CD4-positive, alpha-beta T cell treated with Interferon alpha-2 for 1 hour (primary cell): ENCODE measurements around the gene LCOR.
"Not testable (repeated sequence)": the region's sequence is repeated elsewhere in the genome, so short reads cannot be mapped to it uniquely, and the experiment has no call there.

Experiments used
- DNase-seq, 2 donors: peaks; one replicate each; pipeline ENCODE4 v3.0.0-alpha.2; 2020 to 2022

The LCOR gene

DNA sequence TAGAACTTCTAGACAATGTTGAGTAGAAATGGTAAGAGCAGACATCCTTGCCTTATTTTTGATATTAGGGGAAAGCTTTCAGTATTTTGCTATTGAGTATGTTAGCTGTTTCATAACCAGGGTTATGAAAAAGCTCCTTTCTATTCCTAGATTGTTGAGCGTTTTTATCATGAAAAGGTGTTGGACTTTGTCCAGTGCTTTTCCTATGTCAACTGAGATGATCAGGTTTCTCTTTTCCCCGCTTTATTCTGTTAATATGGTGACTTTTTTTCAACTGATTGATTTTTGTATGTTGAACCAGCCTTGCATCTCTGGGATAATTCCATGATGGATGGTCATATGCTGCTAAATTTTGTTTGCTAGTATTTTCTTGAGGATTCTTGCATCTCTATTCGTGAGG is 58.5 kb downstream of the LCOR start:
- DNase-seq: no peak

DNA sequence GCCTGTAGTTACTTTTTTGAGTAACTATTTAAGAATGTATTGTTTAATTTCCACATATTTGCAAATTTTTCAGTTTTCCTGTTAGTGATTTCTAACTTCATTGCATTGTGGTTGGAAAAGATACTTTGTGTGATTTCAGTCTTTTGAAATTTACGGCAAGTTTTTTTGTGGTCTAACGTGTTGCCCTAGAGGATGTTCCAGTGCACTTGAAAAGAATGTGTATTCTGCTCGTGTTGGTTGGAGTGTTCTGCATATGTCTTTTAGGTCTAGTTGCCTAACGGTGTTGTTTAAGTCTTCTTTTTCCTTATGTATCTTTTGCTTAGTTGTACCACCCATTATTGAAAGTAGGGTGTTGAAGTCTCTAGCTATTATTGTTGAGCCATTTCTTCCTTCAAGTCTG is 59.7 kb downstream of the LCOR start:
- no peak for DNase-seq

DNA sequence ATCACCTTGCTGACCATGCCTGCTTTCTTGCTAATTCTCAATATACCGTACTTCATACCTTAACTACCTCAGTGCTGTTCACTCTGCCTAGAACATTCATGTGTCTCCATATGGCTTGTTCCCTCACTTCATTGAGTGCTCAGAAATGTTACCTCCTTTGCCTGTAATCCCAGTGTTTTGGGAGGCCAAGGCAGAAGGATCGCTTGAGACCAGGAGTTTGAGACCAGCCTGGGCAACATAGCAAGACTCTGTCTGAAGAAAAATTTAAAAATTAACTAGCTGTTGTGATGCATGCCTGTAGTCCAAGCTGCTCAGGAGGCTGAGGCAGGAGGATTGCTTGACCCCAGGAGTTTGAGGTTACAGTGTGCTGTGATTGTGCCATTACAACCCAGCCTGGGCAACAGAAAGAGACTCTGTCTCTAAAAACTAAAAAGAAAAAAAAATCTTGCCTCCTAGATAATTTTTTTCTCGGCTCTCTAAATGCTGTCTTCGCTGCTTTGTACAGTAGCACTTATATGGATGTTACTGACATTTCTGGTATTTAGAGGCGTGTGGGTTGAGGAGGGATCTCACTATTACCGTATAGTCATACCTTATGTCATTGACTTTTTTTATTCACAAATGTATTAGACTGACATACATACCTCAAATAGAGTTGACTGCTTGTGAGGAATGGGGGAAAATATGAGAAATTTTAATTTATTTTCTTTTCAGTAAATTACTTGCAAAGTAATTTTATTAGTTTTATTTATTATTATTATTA is 63.7 kb downstream of the LCOR start:
- no peak for DNase-seq

DNA sequence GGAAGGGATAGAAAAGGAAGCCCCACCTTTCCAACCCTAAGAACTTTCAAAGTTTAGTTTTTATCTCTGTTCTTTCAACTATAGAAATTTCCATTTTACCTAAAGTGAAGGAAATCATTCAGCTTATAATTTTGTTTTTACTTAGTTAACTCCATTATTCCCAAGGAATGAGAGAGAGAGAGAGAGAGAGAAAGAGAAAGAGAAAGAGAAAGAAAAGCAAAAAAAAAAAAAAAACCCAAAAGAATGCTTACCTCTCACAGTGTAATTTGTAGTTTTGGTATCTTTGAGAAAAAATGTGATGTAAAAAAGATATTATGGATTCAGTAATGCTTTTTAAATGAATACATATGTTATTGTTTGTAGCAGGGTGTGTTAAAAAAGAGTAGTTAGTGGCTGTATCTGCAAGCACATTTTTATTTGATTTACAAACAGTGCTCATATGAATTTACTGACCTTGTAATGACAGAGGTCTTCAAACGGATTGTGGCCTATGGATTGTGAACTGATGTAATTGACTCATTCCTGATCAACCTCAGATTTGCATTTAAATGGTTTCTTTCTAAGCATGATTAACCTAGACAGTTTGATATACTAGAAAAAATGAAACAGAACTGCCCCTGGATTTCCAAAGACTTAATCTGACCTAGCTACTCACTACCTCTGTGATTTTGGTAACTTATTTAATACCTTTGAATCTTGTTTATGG is 64.9 kb downstream of the LCOR start:
- DNase-seq: no peak

DNA sequence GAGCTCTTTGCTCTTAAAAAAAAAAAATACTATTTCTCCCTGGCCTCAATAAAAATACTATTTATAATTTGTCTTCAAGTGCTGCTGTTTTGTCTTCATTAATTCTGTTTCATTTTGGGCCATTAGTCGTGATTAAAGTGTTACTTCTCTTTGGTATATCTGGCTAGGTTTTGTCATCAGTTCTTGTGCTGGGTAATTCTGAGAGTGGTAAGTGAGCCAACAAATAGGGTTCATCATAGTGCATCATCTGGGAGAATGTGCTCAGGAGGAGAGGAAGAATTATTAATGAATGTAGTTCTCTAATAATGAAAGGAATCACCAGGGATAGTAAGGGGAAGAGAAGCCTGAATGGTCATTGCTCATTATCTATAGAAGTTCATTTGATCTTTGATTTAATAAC is 70.0 kb downstream of the LCOR start:
- no peak for DNase-seq

DNA sequence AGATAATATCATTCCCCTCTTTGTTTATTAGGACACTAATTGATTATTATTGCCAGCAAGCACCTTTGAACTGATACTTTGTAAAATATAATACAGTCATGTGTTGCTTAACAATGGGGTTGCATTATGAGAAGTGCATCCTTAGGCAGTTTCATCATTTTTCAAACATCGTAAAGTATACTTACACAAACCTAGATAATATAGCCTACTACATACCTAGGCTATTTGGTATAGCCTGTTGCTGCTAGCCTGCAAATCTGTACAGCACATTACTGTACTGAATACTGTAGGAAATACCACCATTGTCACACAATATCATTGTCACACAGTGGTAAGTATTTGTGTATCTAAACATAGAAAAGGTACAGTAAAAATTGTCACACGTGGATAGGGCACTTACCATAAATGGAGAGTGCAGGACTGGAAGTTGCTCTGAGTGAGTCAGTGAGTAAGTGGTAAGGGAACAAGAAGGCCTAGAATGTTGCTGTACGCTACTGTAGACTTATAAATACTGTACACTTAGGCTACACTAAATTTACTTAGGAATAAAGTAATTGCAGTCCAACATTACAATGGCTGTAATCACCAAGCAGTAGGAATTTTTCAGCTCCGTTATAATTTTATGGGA is 70.7 kb downstream of the LCOR start:
- DNase-seq: no peak

DNA sequence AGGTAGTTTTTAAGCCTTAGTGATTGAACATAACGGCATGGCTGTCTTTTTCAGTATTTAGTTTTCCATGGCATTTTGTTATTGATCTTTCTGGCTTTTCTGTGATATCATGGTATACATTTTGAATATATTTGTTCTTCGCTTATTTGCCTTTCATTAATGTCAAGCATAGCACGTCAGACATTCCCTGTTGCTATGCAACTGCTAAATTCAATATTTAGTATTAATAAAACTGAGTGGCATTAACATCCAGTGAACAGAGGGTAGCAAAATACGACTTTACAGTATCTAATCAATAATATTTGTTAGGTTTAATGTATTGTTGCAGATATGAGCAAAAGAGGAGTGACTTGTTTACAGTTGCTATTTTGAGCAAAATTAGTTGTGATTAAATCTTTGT is 72.5 kb downstream of the LCOR start:
- DNase-seq: no peak

DNA sequence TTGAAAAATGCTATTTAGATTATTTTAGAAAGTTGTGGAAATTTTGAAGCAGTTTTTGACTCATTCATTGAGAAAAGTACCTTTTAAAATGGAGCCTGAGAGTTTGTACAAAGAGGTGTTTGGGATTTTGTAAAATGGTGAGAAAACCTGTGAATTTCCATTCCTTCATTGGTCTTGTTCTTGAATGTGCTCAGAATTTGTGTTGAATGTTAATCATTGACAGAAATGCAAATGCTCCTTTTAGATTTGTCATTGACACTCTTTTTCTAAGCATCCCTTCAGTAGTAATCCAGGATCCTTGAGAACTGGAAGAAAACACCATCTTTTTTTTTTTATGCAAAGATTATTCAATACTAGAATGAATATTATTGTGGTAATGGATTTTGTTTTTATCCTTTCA is 74.8 kb downstream of the LCOR start:
- DNase-seq: no peak

DNA sequence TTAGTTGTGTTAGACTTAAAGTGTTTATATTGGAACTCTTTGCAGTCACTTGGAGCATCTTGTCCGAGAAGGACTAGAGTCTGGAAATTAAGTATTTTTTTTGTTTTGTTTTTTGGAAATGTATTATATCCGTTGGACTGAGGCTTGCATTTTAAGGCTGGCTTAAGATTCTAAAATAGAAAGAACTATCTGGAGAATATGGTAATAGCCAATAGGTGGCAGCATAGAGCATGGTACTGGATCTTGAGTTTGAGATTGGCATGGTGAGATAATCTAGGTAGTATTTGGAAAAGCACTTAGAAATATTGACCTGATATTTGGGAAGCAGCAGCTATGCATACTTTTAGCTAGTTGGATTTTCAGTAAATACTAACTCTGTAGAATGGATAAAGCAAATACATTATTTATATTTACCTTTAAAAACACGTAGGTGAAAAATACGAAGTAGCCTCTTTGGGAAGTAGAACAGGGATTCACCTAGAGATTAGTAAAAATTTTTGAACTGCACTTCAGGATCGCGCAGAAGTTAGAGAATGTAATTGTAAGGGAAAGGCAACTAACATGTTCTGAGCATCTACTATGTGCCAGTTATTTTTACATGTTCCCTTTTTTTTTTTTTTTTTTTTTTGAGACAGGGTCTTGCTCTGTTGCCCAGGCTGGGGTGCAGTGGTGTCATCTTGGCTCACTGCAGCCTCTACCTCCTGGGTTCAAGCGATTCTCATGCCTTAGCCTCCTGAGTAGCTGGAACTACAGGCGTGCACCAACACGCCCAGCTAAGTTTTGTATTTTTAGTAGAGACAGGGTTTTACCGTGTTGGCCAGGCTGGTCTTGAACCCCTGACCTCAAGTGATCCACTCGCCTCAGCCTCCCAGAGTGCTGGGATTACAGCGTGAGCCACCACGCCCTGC is 78.6 kb downstream of the LCOR start:
- peak in 1 of 2 donors; percentile 54 for DNase-seq

DNA sequence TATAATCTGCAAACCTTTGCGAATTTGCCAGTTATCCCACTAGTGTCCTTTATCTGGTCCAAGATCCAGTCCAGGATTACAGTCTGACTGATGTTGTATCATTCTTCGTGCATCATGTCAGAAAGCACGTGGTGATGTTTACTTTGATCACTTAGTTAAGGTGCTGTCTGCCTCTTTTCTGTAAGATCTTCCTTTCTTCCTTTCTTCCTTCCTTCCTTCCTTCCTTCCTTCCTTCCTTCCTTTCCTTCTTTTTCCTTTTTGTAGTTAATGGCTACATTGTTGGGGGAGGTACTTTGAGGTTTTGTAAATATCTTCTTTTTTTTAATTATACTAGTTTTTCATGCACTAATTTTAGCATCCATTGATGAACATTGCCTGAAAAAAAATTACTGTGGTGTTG is 80.3 kb downstream of the LCOR start:
- DNase-seq: no peak

DNA sequence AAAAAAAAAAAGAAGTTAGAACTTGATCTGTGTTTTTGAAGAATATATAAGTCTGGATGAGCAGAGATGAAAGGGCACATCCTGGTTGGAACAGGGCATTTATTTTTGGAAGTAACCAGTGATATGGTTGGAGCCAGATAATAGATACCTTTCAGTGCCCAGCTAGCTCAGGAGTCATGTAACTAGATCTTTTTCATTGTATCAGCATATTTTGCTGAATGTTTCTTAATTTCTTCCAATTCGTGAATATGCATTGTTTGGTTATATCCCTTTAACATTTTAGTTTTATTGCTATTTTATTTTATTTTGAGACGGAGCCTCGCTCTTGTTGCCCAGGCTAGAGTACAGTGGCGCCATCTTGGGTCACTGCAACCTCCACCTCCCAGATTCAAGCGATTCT is 81.8 kb downstream of the LCOR start:
- DNase-seq: no peak

DNA sequence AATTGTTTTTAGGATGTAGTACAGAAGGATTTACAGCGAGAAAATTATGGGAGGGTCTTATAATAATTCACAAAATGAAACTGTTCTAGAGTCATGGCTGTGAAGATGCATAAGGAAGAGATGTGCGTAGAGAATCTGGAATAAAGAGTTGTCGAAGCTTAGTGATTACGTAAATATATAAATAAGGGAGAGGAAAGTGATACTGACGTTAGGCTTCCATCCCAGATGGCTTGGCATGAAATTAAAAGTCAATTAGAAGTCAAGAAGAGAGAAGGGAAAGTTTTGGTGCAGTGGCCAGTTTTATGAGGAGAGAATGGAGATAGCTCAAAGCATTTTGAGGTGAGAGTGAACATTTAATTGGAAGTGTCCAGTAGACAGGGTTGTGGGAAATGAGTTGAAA is 85.5 kb downstream of the LCOR start:
- no peak for DNase-seq

DNA sequence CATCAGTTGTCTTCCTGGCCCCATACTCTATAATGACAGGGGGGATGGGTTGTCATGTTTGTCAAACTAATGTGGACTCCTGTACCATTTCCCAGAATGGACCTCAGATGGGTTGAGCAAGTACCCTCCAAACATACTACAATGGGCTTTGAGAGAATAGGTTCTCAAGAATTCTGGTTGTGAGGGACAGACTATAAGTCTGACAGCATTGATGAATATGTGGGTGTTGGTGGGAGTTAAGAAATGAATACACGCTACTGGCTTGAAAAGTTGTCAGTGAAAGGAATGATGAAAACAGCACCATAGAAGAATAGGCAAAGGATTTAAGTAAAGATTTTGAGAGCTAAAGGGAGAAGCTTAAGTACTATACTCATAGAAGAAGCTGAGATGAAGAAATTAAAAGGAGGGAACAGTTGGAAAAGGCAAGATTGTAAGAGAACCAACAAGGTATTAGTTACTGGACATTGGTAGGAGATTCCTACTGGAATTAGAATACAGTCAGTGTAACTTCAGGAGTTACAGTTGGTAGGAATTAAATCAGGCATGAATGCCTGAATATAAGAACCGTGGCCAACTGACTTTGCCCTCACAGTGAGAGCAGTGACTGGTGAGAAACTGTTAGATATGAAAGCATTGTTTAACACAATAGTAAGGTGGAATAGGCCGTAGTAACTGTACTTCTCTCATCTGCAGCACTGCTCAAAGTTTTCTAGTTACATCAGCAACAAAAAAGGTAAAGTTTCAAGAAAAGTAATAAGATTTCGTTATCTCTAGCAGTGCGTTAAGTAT is 86.3 kb downstream of the LCOR start:
- DNase-seq: no peak

DNA sequence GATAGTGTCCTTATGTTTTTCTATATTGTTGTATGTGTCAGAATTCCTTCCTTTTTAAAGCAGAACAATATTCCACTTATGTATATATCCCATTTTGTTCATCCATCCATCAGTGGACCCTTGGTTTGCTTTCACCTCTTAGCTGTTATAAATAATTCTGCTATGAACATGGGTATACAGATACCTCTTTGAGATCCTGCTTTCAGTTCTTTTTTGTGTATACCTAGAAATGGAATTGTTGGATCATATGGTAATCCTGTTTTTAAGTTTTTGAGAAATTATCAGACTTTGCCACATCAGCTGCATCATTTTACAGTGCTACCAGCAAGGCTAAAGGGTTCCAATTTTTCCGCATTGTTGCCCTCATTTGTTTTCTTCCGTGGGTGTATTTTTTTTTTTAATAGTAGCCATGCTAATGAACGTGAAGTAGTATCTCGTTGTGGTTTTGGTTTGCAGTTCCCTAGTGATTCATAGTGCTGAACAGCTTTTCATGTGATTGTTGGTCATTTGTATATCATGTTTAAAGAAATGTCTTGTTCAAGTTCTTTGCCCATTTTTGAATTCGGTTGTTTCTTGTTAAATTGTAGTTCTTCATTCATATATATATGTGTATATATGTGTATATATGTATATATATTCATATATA is 87.8 kb downstream of the LCOR start:
- no peak for DNase-seq

DNA sequence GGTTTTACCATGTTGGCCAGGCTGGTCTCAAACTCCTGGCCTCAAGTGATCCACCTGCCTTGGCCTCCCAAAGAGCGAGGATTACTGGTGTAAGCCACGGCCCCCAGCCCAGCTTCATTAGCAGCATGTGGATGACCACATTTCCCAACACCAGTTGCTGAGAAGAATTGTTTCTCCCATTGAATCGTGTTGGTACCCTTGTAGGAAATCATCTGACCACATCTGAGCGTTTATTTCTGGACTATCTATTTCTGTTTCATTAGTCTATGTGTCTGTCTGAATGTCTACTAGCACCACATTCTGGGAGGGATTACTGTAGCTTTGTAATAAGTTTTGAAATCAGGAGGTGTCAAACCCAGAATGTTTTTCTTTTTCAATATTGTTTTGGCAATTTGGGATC is 89.6 kb downstream of the LCOR start:
- no peak for DNase-seq

DNA sequence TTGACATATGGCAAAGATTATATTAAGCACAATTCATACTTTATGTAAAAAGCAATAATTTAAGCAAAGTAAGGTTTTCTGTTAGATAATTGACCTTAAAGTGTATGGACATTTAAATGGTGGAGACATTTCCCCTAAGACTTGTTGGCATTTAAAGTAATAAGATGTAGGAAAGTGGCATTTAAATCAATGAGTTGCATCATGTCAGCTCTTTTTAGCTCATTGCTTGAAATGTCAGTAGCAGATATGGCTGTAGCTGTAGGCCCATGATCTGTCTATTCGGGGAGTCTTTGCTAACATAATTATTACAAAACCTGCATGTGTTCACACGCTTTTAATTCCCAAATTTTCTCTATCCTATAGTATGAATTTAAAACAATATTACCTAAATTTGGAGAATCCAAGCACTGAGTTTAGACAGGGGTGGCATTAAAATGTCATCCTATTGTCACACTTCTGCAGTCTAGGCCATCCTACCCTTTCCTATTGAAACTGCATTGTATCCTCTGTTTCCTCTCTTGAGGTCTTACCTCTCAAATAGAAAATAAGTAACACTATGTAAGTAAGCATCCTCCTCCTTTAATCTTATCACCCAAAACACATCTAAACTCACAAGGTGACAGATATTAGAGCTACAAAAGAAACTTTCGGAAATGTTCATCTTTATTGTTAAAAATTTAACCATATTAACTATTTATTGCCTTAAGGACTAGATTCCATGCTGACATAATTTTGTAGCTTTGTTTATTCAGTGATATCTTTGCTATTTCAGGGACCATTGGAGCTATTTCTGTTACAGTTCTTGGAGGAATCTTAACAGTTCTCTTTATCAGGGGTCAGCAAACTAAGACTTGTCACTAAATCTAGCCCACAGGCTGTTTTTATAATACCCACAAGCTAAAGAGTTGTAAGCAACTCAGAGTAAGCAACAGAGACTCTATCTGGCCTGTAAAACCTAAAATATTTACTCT is 91.2 kb downstream of the LCOR start:
- no peak for DNase-seq

DNA sequence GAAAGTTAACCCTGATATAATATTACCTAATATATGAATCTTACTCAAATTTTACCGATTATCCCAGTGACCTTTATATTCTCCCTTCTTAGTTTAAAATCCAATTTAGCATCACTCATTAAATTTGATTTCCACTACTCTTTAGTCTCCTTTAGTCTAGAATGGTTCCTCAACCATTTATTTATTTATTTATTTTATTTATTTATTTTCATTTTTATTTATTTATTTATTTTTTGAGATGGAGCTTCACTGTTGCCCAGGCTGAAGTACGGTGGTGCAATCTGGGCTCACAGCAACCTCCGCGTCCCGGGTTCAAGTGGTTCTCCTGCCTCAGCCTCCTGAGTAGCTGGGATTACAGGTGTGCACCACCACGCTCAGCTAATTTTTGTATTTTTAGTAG is 92.8 kb downstream of the LCOR start:
- no peak for DNase-seq

DNA sequence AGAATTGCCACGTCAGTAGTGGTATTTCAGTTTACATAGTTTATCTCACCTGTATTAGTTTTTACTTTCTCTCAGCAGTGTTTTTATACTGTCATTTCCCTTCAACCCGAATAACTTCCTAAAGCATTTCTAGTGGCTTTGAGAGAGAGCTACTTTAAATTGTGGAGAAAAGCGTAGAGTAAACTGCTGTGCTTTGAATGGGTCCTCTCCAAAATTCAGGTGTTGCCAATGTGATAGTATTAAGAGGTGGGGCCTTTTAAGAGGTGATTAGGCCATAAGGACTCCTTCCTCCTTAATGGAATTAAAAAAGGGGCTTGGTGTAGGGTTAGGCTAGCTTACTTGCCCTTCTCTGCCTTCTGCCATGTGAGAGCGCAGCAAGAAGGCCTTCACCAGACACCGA is 98.4 kb downstream of the LCOR start:
- DNase-seq: no peak

DNA sequence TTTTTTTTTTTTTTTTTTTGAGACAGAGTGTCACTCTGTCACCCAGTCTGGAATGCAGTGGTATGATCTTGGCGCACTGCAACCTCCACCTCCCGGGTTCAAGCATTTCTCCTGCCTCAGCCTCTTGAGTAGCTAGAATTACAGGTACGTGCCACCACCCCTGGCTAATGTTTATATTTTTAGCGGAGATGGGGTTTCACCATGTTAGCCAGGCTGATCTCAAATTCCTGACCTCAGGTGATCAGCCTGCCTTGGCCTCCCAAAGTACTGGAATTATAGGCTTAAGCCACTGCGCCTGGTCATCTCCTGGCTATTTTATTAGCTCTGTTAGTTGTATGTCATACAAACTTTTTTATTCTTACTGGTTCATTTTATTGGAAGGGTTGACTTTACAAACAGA is 103.0 kb downstream of the LCOR start:
- DNase-seq: no peak

DNA sequence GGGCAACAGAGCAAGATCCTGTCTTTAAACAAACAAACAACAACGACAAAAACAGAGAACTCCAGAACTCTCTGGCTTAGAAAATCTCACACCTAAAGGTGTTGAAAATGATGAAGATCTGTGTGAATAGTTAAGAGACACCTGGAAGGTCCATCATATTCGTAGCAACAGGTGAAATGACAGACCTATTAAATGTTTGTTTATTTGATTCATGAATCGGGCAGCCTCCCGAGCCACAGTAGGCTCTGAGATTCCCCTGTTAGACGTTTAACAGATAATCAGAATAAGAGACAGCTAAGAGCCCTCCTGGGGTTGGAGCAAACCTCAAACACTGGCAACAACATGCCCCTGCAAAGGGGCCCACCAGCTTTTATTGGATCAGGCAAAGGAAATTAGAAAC is 103.7 kb downstream of the LCOR start:
- no peak for DNase-seq

DNA sequence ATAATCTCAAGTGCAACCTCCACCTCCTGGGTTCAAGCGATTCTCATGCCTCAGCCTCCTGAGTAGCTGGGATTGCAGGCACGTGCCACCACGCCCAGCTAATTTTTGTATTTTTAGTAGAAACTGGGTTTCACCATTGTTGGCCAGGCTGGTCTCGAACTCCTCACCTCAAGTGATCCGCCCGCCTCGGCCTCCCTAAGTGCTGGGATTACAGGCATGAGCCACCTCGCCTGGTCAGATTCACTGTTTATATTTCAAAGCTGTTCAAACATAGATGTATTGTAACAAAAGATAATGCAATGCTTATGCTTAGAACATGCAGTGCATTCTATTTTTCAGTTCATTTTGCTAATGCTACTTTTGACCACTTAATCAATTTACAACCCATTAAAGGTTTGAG is 111.1 kb downstream of the LCOR start:
- not testable (repeated sequence) for DNase-seq
